HL-60 (cell line): ENCODE data around the gene CFAP92.

ENCODE experiments used
- DNase-seq, 2 experiments: peaks; one replicate each; pipeline ENCODE4 v3.0.0-alpha.2; 2010 to 2020; ENCODE audit warnings: low read depth in 1 of 2, low spot score in 1 of 2
- H3K27ac ChIP-seq: fragments of 250-450 bp; sonication (Bioruptor Pico); replicated peaks from 2 replicates; pipeline ENCODE4 v1.5.1; 2020; ENCODE audit warnings: mild to moderate bottlenecking, moderate library complexity
- H3K27me3 ChIP-seq: fragments of 250-450 bp; sonication (Bioruptor Pico); 2 replicates; pipeline ENCODE4 v1.5.1; 2021; ENCODE audit warnings: mild to moderate bottlenecking, moderate library complexity; ENCODE audit not compliant: insufficient read depth, poor library complexity, severe bottlenecking
- H3K4me3 ChIP-seq: replicated peaks from 2 replicates; pipeline ENCODE4 v1.5.1; 2011; ENCODE audit warnings: mild to moderate bottlenecking, control low read depth, low read length; ENCODE audit not compliant: insufficient read depth
- GABPA ChIP-seq: IDR thresholded peaks from 2 replicates; pipeline ENCODE4 v1.6.1; 2012; ENCODE audit warnings: low read depth
- POLR2AphosphoS5 ChIP-seq: IDR thresholded peaks from 2 replicates; pipeline ENCODE4 v1.6.1; 2012; ENCODE audit warnings: low read depth
- SPI1 ChIP-seq: IDR thresholded peaks from 2 replicates; pipeline ENCODE4 v1.6.1; 2012; ENCODE audit warnings: low read depth, mild to moderate bottlenecking, borderline replicate concordance
- long read RNA-seq: library from polyadenylated mRNA; unstranded; transcript quantifications from one replicate; pipeline ENCODE4 v2.0.0, GENCODE V29; 2020
- TF ChIP-seq, protein P1 (sequence below): IDR thresholded peaks from one replicate; pipeline ENCODE4 v1.5.1; 2011; ENCODE audit warnings: low read length, control low read depth, inconsistent platforms; ENCODE audit not compliant: insufficient read depth
- TF ChIP-seq, protein P2 (sequence below): IDR thresholded peaks from 2 replicates; pipeline ENCODE4 v1.6.1; 2012; ENCODE audit warnings: low read depth; ENCODE audit not compliant: insufficient replicate concordance

The CFAP92 gene, protein sequence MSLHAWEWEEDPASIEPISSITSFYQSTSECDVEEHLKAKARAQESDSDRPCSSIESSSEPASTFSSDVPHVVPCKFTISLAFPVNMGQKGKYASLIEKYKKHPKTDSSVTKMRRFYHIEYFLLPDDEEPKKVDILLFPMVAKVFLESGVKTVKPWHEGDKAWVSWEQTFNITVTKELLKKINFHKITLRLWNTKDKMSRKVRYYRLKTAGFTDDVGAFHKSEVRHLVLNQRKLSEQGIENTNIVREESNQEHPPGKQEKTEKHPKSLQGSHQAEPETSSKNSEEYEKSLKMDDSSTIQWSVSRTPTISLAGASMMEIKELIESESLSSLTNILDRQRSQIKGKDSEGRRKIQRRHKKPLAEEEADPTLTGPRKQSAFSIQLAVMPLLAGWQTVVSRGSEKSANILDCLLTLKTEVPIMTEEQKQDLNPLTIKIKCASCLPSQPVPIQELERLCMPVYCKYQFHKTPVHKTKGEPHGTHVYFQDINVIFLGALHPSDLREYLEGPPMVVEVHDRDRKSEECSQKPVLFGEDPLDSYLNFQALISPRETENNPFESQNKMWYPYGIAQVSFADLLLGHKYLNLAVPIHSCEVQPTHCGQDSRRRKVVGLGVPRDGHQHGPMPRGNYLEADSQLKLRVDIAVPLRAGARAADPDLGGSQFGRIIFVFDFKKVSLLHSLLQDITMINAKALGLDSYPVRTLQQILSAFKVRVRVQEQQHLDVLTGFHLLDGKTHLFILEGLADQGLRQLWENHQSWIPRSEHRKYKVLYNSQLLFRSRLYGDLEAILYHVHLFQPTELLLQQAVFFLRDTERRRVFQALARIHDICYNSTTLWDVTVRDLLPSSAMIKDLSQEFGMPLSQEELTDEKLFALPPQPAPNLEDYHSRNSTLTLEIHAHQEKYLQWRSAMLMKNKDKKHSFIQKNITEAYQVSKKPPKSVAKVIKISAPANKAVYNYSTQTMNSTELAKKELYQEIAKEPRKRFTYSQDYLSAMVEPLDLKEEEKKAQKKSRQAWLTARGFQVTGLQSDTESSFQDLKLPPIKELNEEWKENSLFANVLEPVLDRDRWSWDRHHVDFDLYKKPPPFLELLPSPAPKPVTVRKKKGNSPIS
- long read RNA-seq, partial matches to known transcripts: 4 of 12 reads
- long read RNA-seq, other reads (novel, unspliced or antisense): 5 of 12 reads

DNA sequence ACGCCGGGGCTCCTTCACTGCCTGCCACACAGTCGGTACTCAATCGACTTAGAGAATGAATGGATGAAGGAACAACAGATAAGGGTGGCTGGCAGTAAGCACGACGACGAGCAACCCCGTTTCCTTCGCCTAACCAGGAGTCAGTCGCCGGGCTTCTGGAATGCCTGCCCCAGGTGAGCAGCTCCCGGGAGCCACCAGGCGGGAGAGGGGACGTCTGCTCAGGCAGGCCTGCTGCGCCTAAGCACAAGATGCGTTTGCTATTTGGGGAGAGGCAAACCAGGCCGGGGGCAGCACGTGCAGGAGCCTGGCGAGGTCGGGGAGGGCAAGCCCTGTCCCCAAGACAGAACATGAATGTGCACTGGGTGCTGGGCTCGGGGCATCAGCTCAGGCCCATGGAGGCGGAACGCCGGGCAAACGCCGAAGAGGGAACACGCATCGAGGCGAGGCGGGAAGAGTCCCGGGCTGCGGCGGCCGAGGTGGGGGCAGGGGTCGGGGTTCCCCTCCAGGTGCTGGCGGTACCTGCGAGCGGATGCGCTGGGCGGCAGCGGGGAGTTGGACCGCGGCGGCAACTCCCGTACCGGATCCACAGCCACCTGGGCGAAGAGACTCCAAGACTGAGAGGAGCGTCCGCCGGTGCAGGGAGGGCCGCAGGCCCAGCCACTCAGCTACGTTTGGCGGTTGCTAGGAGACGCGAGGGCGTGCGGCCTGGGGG, at the start of gene CFAP92:
Gene CFAP92 (minus strand): TSS at position 616 of the 712 bp plus-strand sequence. CDS start 772 bp downstream, outside the sequence.
- TF ChIP-seq SPI1: no peak
- H3K27me3 ChIP-seq: no peaks in the 10 kb centered on the region
- H3K4me3 ChIP-seq: no peak within 1 kb of the TSS
- DNase-seq: no peak
- no peak within 1 kb of the TSS for H3K27ac ChIP-seq

DNA sequence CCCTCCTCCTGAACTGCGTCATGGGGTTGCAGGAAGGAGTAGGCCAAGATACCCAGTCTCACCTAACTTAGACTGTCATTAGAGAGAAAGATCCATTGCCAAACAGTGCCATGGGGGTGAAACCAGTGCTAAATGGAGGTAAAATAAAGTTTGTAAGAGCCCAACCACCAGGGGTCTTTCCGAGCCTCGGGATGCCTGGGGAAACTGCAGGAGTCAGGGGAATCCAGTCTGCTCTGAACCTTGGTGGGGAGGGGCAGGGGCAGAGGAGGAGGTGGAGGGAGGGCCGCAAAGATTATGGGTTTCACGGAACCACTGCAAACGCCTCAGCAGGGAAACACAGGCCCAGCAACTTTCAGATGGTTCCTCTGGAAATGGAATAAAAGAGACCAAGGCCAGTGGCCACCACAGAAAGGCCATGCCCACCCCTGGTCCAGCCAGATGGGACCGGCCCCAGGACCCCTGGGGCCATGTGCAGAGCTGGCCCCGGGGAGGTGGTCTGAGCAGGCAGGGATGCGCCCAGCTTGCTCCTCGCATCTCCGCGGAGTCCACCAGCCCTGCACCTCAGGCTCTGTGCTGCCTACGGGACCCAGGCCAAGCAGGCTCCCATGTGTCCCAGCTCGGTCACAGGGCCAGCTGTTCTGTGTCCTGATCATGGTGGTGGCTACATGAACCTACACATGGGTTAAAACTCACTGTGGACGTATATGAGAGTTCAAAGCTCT, 46.9 kb upstream of the CFAP92 start:
- Histone ChIP-seq H3K27me3 (peaks cover 3% of the 10 kb centered on the region), H3K4me3 (no peak overlapping the region), H3K27ac (no peak overlapping the region)
- no peak for TF ChIP-seq GABPA
- no peak for DNase-seq

DNA sequence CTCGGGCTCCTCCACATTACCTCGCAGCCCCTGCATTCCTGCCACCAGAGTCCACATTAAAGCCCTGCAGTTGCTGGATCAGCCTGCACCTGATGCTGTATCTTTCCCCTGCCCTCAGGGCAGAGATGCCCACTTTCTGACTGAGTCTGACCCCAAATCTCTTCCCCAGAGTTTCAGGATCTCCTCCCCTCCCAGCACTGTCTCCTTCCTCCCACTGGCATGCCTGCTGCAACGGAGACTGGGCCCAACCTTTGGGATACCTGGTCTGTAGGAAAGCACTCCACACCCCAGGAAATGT, 46.1 kb upstream of the CFAP92 start:
- TF ChIP-seq, protein P1, sequence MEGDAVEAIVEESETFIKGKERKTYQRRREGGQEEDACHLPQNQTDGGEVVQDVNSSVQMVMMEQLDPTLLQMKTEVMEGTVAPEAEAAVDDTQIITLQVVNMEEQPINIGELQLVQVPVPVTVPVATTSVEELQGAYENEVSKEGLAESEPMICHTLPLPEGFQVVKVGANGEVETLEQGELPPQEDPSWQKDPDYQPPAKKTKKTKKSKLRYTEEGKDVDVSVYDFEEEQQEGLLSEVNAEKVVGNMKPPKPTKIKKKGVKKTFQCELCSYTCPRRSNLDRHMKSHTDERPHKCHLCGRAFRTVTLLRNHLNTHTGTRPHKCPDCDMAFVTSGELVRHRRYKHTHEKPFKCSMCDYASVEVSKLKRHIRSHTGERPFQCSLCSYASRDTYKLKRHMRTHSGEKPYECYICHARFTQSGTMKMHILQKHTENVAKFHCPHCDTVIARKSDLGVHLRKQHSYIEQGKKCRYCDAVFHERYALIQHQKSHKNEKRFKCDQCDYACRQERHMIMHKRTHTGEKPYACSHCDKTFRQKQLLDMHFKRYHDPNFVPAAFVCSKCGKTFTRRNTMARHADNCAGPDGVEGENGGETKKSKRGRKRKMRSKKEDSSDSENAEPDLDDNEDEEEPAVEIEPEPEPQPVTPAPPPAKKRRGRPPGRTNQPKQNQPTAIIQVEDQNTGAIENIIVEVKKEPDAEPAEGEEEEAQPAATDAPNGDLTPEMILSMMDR: no peak
- TF ChIP-seq POLR2AphosphoS5 (no peak), GABPA (no peak), SPI1 (no peak)
- TF ChIP-seq, protein P2, sequence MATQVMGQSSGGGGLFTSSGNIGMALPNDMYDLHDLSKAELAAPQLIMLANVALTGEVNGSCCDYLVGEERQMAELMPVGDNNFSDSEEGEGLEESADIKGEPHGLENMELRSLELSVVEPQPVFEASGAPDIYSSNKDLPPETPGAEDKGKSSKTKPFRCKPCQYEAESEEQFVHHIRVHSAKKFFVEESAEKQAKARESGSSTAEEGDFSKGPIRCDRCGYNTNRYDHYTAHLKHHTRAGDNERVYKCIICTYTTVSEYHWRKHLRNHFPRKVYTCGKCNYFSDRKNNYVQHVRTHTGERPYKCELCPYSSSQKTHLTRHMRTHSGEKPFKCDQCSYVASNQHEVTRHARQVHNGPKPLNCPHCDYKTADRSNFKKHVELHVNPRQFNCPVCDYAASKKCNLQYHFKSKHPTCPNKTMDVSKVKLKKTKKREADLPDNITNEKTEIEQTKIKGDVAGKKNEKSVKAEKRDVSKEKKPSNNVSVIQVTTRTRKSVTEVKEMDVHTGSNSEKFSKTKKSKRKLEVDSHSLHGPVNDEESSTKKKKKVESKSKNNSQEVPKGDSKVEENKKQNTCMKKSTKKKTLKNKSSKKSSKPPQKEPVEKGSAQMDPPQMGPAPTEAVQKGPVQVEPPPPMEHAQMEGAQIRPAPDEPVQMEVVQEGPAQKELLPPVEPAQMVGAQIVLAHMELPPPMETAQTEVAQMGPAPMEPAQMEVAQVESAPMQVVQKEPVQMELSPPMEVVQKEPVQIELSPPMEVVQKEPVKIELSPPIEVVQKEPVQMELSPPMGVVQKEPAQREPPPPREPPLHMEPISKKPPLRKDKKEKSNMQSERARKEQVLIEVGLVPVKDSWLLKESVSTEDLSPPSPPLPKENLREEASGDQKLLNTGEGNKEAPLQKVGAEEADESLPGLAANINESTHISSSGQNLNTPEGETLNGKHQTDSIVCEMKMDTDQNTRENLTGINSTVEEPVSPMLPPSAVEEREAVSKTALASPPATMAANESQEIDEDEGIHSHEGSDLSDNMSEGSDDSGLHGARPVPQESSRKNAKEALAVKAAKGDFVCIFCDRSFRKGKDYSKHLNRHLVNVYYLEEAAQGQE: no peak
- Histone ChIP-seq H3K27ac (no peak overlapping the region), H3K27me3 (no peaks in the 10 kb centered on the region), H3K4me3 (no peak overlapping the region)
- DNase-seq: no peak

DNA sequence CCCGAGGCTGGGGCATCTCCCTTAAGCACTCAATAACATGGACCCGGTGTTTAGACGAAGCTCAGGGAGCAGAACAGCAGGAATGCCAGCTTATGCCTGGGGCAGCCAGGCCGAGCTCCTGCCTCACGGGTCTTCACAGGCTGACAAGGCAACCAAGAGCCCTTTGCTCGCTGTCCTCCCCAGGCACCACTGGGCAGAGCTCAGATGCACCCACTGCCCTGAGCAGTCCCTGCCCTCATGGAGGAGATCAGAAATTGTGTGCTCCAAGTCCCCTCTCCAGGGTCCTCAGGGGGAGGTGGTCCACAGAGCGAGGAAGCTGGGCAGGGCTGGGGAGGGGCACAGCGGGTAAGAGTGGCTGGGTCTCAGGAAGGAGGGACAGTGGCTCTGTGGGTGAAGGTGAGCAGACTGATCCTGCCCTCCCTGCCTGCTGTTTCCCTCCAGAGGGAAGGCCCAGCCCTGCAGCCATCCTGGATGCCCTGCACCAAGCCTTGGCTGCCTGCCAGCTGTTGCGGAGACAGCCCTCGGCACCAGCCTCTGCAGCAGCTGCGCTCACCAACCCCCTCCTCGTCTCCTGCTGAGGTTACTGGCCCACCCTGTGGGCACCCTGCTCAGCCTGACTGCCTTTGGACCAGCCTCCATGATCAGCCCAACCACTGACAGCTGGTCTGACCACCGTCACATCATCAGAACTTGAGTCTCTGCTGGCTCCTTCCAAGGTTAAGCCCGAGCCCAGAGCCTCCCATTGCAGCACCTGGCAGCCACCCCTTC, 45.6 kb upstream of the CFAP92 start:
- TF ChIP-seq, protein P1: no peak
- TF ChIP-seq, protein P2: no peak
- TF ChIP-seq POLR2AphosphoS5 (no peak), SPI1 (no peak), GABPA (no peak)
- H3K27ac ChIP-seq: no peak overlapping the region

More for the DNA sequence above, 45.6 kb upstream of the CFAP92 start:
- H3K27me3 ChIP-seq: no peaks in the 10 kb centered on the region
- no peak overlapping the region for H3K4me3 ChIP-seq
- peak in 1 of 2 experiments; percentile 31 for DNase-seq
